Cortex of kidney (tissue), 1 donor: ENCODE measurements around the gene LRP1B.
"Not testable (repeated sequence)": the region's sequence is repeated elsewhere in the genome, so short reads cannot be mapped to it uniquely, and the experiment has no call there.

Experiments used
- DNase-seq: peaks from one replicate; lab custom pipeline; 2025; lab: John Stamatoyannopoulos, UW

LRP1B gene

DNA sequence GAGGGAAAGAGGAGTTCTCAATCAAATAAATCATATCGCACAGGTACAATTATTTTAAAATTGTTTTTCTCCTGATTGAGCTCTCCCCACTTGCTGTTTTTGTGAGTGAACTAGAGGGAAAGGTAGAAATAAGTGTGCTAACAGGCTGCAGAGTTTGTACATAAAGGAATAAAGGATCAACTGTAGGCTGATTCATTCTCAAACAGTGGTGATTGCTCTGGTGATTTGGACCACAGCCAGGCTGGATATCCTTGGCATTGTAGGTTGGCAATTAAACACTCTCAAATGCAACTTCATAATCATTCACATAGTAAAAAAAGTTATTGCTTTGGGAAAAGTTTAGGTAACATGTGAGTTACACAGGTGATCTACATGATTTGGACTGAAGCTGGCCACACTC lies 29.8 kb downstream of the LRP1B start:
- no peak for DNase-seq

DNA sequence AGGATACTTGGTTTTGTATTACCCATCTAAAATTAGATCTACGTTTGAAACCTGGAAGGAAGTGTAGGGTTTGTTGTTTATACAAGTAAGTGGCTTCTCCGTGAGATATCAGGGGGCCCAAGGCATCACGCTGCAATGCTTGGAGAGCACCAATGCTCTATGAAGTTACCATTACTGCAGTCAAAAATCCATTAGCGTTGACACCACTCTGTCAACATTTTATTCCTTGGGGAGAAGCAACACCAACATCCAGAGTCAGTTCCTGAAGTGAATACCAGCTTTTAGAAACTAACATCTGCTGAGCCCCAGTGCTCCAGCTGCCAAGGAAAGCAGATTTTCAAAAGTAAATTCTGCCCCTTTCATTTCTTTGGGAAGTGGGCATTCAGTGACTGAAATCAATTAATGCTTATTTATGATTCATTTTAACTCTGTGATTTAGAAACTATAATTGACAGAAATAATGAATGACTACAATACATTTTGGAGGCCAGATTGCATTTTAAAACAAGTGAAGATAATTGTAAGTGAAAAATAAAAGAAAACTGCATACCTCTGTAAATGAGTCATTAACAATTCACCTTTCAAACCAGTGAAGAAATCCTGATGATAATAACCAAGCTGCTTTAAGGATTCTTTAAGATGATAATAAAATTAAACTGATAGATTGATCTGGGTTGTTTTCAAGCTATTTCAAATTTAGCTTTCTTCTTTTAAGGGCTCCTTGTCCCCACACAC lies 30.5 kb downstream of the LRP1B start:
- no peak for DNase-seq

DNA sequence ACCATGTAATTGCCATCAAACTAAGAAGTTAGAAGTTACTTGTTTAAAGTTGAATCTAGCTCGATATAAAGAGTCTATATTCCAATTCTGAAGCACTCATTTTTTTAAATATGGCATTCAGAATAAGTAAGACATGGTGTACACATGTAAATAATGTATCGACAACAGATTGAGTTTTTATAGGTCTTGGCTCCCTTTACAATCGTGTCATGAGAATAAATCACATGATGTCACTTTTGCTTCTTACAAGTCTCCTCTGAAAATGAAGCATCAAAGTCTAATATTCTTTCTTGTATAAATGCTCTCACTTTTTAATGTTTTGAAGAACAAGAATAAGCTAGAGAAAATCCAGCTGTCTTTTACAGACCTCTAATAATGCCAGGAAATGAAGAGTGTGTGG lies 33.1 kb downstream of the LRP1B start:
- DNase-seq = no peak

DNA sequence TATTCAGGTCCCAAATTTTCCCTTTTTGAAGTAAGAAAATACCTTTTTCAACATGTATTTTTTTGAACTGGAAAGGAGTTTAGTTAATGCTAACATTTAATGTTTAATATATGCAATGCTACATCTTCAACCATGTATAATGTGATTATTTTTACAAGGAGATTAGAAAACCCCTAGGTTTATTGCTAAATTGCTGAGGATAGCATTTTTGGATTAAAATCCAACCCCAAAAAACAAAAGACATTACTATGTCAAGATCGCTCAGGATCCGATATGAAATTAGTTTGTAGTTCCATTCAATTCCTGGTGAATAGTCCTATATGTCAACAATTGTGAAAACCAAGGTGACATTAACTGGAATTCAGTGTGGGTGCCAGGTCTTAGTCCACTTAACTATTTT lies 35.2 kb downstream of the LRP1B start:
- no peak for DNase-seq

DNA sequence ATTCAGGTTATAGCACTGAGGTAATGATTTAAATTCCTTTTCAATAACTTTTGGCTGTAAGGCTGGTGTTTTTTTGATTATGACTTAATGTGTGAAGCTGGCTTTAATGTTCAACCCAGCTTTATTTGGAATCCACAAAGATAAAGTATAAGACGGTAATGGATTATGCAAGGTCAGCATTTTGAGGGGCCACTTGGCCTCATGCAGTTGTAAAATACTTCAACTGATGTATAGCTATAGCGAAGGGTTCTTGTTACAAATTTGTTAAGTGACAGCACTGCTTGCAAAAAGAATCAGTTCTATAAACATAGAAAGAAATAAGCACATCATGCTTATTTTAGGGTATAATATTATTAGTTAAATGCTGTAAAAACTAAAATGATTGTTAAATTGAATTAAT lies 36.6 kb downstream of the LRP1B start:
- no peak for DNase-seq

DNA sequence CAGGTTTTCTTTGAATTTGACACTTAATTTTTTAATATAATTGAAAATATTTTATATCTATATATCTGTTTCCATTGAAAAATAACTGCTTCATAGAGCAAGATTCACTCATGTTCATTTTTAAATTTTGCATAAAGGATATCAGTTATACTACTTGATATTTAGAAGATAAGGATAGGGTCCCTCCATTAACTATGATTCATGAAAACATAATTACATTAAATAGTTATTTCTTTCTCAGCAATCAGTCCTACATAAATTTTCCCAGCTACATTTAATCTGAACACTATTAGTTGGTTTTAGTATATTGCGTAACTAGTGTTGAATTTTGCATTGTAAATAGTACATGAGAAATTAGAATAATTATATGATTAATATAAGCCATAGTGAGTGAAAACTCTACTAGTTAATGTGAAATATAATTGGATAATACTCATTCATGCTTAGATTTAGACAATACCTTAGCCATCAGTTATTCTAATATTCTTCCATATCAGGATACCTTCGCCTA lies 42.7 kb downstream of the LRP1B start:
- no peak for DNase-seq

DNA sequence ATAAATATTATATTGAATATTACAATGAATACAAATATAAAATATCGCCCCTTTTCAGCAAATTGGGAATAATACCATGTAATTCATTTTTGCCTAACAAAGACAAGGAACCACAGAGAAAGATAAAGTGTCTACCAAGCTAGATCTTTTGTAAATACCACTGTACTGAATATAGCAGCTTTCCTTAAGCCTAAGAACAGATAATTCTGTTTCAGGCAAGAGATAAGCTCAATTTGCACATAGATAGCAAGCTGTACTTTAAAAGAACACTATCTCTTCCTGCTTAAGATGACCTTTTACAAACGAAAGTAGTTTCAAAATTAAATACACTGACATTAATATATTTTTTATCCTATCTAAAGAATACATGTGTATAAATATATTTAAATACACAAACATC lies 43.2 kb downstream of the LRP1B start:
- DNase-seq = not testable (repeated sequence)

DNA sequence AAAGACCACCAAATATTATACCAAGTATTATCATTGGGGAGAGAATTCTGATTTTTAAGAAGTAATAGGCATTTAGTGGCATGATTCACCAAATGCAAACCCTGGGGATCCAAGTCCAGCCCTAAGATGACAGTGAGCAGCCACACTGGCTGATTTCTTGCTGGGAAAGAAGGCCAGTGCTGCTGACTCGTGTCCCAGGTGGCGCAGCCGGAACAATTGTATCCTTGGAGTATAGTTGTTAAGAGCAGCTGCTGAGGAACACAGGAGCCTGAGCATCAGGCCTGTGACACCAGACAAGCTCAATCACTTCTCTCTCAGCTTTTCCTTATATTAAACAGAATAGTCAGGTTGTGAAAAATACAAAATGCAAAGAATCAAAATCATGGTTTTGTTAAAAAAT lies 48.4 kb downstream of the LRP1B start:
- no peak for DNase-seq

DNA sequence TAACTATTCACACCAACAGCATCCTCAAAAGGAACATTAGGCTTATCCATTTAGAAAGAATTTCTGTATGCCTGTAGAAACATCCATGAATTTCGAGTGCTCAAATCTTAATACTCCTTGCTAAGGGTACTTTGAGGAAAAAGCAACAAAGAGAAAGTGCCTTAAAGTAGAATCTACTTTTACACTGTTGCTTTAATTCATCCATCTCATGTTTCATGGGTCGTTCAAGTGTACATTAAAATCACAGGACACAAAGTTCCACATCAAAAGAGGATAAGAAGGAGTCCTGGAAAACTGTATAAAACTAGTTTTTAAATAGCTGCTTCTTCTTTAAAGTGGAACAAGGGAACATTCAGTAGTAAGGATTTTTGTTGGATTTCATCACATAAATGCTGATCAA lies 54.5 kb downstream of the LRP1B start:
- no peak for DNase-seq

DNA sequence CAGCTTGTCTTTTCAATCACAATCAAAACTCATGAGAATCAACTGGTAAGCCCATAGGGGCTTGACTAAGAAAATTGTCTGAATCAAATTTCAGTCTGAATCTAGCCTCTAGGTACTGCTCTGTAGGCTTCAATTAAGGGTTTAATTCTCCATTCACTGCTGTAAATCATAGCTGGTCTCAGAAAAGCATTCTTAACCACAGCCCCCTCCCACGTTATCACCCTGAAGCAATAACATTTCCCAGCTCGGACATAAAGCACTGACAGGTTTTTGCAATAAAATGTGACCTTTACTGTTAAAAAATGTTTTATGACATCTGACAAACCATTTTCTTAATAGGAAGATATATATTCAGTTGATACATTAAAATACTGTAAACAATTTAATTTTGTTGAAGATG lies 55.0 kb downstream of the LRP1B start:
- no peak for DNase-seq

DNA sequence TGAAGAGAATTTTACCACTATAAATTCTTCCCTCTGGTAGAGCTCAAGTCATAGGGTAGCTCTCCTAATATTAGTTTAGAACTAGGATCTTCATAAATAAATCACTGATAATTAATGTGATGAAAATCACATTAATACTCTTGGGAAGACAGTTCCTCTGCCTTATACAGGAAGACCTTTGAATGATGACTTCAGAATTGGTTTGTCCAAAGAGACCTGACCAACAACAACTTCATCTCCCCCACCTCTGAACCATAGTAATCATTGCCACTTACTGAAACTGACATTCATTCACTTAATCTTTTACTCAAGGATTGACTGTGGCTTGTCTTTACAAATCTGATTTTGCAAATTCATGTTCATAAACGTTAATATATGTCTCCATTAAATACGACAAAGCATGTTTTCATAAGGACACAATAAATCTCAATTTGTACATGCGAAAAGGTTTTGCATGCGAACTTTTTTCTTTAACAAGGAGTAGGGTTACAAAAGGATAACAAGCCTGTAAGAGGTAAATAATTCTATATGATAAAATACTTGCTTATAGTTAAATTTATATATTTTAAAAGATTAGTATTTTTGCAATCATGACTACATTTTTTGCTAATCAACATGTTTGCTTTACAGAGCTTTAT lies 61.4 kb downstream of the LRP1B start:
- DNase-seq = no peak

DNA sequence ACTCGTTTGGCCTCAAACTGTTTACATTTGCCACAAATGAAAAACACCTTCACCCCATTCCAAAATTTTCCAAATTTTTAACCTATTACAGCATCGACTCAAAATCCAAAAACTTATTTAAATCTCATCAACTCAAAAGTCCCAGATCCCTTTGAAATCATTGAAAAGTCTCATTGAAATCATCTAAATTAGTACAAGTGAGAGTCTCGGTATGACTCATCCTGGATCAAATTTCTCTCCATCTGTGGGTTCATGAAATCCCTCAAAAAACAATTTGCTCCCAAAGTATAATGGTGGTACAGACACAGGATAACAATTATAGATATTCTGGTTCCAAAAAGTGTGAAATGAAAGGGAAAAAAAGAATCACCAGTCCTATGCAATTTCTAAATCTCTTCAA lies 65.1 kb downstream of the LRP1B start:
- DNase-seq = no peak

DNA sequence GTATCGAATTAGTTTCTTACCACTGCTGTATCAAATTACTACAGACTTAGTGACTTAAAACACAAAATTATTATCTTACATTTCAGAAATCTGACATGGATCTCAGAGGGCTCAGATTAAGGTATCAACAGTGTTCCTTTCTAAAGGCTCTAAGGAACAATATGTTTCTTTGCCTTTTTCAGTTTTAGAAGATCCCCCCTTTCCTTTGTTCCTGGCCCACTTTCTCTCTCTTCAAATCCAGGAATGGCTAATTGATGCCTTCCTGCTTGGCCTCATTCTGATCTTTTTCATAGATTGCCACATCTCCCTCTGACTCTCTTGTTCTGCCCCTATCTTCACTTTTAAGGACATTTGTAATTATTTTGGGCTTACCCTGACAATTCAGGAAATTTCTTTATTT lies 65.7 kb downstream of the LRP1B start:
- no peak for DNase-seq

DNA sequence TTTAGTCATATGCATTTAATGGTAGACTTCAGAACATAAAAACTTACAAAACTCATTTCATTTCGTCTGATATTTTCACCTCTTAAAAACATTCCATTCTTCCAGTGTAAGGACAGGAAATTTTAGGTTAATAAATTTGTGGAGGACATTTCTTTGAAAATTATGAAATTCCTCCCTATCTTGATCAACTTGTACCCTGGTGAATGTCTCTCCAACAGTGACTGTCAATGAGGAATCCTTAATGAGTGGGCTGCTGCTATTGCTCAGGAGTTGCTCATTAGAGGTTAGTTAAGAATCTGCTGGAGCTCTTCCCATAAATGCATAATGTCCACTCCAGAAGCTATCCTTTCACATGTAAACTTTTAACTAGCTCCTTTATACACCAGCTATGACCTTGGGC lies 69.1 kb downstream of the LRP1B start:
- no peak for DNase-seq

DNA sequence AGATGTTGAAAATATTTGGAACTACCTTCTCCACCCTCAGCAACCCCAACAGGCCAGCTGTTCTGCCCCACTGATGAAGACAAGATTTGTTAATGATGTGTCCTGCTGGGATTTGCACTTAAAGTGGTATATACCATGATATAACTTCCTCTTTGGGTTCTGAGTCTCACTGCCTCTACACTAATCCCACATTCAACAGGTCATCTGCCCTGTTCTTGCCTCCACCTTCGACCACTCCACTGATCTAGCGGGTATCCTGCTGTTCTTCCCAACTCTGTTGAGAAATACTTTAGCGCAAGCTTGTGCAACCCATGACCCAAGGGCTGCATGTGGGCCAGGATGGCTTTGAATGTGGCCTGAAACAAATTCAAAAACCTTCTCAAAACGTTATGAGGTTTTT lies 72.7 kb downstream of the LRP1B start:
- no peak for DNase-seq

DNA sequence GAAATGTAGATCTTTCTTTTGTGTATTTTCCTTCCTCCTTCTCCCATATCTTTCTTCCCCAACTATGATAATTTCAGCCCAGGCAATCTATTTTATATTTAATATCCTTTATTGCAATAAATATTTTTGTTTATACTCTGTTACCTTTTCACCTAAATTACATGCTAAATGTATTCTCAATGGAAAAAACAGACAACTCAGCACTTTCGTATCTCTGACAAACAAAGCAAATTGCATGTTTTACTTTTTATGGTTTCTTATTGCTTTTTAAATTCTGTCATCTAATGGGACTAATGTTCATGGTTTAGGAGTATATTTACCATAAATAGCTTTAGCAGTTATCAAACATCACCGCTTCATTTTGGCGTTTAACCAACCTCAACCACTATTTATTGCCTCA lies 74.0 kb downstream of the LRP1B start:
- DNase-seq = no peak

DNA sequence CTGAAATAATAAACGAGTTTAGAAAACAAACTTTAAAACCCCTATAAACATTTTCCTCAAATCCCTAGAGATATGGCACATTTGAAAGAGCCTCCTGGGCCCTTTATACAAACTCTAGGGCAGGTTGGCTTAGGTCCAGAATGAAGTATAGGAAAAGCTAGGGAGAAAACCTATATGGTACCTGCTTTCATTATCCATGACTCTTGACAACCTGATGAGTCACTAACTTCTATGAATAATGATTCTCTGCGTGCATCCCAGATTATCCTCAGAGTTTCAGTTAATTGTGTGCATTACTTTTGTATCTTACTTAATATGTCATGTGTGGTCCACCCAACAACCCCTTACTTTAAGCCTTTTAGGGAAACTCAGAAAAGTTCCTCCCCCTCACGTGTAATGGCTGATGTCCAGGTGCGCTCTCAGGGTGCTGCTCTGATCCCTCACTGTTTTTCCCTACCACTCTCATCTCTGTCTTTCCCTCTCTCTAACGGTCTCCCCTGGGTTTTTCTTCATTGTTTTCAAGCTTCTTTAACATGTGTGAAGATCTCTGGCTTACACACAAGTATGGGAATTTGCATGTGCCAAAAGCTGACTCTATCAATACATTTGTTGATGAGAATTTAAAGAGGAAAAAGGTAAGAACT lies 78.5 kb downstream of the LRP1B start:
- DNase-seq = no peak

DNA sequence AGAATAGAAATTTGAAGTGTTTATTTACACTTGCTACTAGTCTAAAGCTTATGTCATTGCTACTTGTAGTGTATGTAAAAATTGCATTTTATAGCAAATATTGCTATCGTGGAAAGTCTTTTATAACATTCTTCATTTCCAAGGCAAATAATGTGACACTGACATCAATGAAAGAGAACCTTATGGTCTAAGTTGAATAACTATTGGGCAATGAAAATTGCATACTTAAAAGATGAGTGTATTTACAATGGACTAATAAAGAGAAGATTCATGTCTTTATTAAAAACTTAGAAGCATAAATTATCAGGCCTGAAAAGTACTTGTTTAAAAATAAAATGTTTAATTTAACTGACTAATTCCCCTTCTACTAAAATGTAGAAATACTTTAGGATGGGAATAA lies 82.2 kb downstream of the LRP1B start:
- no peak for DNase-seq

DNA sequence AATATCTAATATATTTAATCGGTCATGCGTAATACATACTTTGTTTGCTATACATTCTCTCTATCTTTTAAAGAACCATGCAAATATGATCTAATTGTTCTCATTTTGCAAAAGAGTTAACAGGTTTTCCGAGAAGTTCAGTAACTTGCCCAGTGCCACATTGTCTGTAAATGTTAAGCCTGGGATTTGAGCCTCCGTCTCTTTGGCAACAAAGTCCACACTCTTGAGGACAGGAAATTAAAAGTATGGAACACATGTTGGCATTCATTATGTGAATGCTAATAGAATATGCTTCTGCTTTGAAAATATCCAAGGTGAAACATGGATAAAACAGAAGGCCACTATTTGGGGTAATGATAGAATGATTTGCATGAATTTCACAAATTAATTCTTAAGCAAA lies 85.2 kb downstream of the LRP1B start:
- no peak for DNase-seq

DNA sequence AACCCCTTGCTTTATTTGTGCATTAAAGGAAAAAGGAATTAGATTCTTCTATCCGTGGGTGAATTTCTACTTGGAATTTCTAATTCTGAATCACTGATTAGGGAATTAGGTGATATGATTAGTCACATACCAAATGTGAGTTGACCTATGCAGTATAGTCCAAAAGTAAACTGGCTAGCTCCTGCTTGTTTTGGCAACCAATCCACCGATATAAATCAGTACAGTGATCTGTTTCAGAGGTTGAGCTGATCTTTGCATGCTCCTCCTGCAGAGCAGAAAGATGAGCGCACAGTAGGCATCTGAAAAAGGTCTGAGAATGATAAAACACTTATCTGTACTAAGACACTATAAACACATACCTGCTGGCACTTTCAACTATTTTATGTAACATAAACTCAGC lies 86.6 kb downstream of the LRP1B start:
- no peak for DNase-seq

DNA sequence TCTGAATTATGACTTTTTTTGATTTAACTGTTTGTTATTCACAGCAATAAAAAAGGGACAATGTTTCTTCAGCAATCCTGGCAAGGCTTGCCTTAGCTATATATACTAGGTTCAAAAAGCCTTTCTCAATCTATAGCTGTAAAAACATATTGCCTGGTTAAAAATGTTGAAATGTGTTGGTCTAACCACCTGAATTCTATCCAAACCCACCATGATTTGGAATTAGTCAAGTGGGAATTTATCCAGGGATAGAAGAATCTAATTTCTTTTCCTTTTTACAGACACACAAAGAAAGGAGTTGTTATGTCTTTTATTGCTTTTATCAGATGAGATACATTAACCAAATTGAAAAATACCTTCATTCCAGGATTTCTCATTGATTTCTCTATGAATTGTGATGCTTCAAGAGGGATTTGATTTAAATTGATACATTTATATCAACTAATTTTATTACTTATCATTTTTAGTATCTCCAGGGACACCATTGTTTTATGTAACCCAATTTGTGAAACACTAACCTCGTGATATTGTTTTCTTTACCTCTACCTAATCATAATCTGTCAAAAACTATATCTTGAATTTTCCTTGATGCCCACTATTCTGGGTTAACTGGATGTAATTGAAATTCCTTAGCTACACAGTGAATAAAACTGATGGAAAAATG lies 88.1 kb downstream of the LRP1B start:
- DNase-seq = no peak

DNA sequence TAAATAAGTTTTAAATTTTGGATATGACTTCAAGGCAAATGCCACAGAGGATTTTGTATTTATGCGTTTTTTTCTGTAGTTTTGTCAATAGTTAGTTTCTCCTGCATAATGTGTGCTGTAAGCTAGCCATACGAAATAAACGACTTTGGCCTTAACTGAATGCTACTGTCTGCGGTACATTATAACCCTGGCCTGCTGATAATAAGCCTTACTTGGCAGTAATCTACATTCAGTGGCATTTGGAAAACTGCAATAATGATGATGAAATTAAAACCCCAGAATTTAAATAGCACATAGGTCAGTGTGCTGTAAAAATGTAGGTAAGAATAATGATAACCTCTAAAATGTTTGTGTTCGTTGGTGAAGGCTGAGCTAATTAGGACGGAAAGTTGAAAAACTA lies 88.8 kb downstream of the LRP1B start:
- DNase-seq = no peak

DNA sequence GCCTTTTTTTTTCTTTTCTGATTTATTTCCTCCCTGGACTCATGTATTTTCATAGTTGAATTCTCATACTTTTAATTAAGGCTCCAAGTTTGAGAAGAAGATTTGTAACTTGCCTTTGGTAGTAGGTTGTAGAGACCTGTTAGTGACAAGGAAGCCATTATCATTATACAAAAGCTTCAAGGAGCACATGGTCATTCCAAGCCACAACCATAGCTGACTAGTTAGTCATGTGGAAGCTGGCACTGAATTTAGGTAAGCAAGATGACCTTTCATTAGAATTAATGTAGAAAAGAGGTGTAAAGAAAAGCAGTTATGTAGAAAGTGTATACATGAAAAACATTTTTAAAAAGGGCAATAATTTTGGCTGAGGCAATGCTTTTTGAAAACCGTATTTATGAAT lies 89.7 kb downstream of the LRP1B start:
- DNase-seq = no peak
